WTC11 (cell line): ENCODE data around the gene EFNA5. TPM values are rescaled to one million over a fixed set of nuclear protein-coding genes. Genes with fewer than 3 reads are reported as not detected.

ENCODE experiments used
- ATAC-seq: fragments of 200-7000 bp; cut with Tn5 transposase; 2 replicates; pipeline ENCODE4 v1.10.0; 2021; ENCODE audit warnings: mild to moderate bottlenecking, moderate library complexity
- CTCF ChIA-PET: fragments of 300-600 bp; sonication (Branson Sonifier 250); formaldehyde crosslinking; loops from one replicate; lab custom pipeline; 2021; ENCODE audit warnings: antibody characterized with exemption; lab: Charles Lee
- POLR2A ChIA-PET: fragments of 350-600 bp; sonication (Branson Sonifier 250); formaldehyde crosslinking; loops from one replicate; lab custom pipeline; 2021; ENCODE audit warnings: antibody characterized with exemption; lab: Charles Lee
- DNase-seq: peaks from one replicate; pipeline ENCODE4 v3.0.0; 2021; ENCODE audit warnings: low spot score
- H3K27ac Mint-ChIP-seq: 2 replicates; pipeline ENCODE4 v1.8.0; 2021; ENCODE audit warnings: mixed read lengths
- H3K27me3 Mint-ChIP-seq: 2 replicates; pipeline ENCODE4 v1.8.0; 2021; ENCODE audit warnings: low read depth, mild to moderate bottlenecking, moderate library complexity, mixed read lengths
- H3K36me3 Mint-ChIP-seq: 2 replicates; pipeline ENCODE4 v1.8.0; 2021; ENCODE audit warnings: mixed read lengths
- H3K4me1 Mint-ChIP-seq: 2 replicates; pipeline ENCODE4 v1.8.0; 2022; ENCODE audit warnings: mixed read lengths
- H3K4me3 Mint-ChIP-seq: 2 replicates; pipeline ENCODE4 v1.8.0; 2021; ENCODE audit warnings: mild to moderate bottlenecking, moderate library complexity, mixed read lengths
- H3K9me3 Mint-ChIP-seq: 2 replicates; pipeline ENCODE4 v1.8.0; 2021; ENCODE audit warnings: mixed read lengths
- ATF2 ChIP-seq: sonication (generic); formaldehyde crosslinking; IDR thresholded peaks from 2 replicates; pipeline ENCODE4 v1.8.1; 2022; ENCODE audit warnings: low read depth, missing genetic modification reagents, borderline replicate concordance
- EMX1 ChIP-seq: fragments of 250-450 bp; sonication (Bioruptor Pico); IDR thresholded peaks from 2 replicates; pipeline ENCODE4 v1.8.0; 2021; ENCODE audit warnings: mild to moderate bottlenecking
- ERG ChIP-seq: fragments of 250-450 bp; sonication (Bioruptor Pico); IDR thresholded peaks from 2 replicates; pipeline ENCODE4 v1.8.0; 2021; ENCODE audit warnings: mild to moderate bottlenecking
- FOXJ3 ChIP-seq: sonication (generic); formaldehyde crosslinking; IDR thresholded peaks from 2 replicates; pipeline ENCODE4 v1.9.0; 2021; ENCODE audit warnings: missing genetic modification reagents, mild to moderate bottlenecking, borderline replicate concordance
- IRF2 ChIP-seq: sonication (generic); formaldehyde crosslinking; IDR thresholded peaks from 2 replicates; pipeline ENCODE4 v1.8.0; 2022; ENCODE audit warnings: low read depth, missing genetic modification reagents, borderline replicate concordance
- JAZF1 ChIP-seq: fragments of 250-450 bp; sonication (Bioruptor Pico); IDR thresholded peaks from 2 replicates; pipeline ENCODE4 v1.9.0; 2021; ENCODE audit warnings: moderate library complexity, mild to moderate bottlenecking, inconsistent platforms
- MAX ChIP-seq: sonication (generic); formaldehyde crosslinking; IDR thresholded peaks from 2 replicates; pipeline ENCODE4 v1.8.0; 2022; ENCODE audit warnings: mild to moderate bottlenecking, missing genetic modification reagents
- MXD4 ChIP-seq: fragments of 250-450 bp; sonication (Bioruptor Pico); IDR thresholded peaks from 2 replicates; pipeline ENCODE4 v1.8.0; 2021; ENCODE audit warnings: mild to moderate bottlenecking, moderate library complexity, borderline replicate concordance
- NFYB ChIP-seq: sonication (generic); formaldehyde crosslinking; conservative IDR thresholded peaks from 2 replicates; pipeline ENCODE4 v1.8.0; 2022; ENCODE audit warnings: low read depth, missing genetic modification reagents
- PRRX2 ChIP-seq: fragments of 250-450 bp; sonication (Bioruptor Pico); IDR thresholded peaks from 2 replicates; pipeline ENCODE4 v1.8.0; 2021; ENCODE audit warnings: mild to moderate bottlenecking
- ZBTB21 ChIP-seq: sonication (generic); formaldehyde crosslinking; IDR thresholded peaks from 2 replicates; pipeline ENCODE4 v1.8.1; 2023; ENCODE audit warnings: mild to moderate bottlenecking, missing genetic modification reagents, borderline replicate concordance
- ZNF396 ChIP-seq: fragments of 250-450 bp; sonication (Bioruptor Pico); IDR thresholded peaks from 2 replicates; pipeline ENCODE4 v1.8.0; 2021; ENCODE audit warnings: mild to moderate bottlenecking, moderate library complexity, borderline replicate concordance
- ZNF416 ChIP-seq: fragments of 250-450 bp; sonication (Bioruptor Pico); IDR thresholded peaks from 2 replicates; pipeline ENCODE4 v1.9.0; 2021; ENCODE audit warnings: mild to moderate bottlenecking, inconsistent platforms
- total RNA-seq: library from RNA; stranded (reverse); gene quantifications from 3 replicates; pipeline ENCODE4 v1.2.3, GENCODE V29; 2021
- TF ChIP-seq, protein P1 (sequence below): sonication (generic); formaldehyde crosslinking; IDR thresholded peaks from 2 replicates; pipeline ENCODE4 v1.8.0; 2022; ENCODE audit warnings: missing genetic modification reagents
- TF ChIP-seq, protein P2 (sequence below): fragments of 250-450 bp; sonication (Bioruptor Pico); IDR thresholded peaks from 2 replicates; pipeline ENCODE4 v1.9.0; 2021; ENCODE audit warnings: mild to moderate bottlenecking, borderline replicate concordance
- TF ChIP-seq, protein P3 (sequence below): sonication (generic); formaldehyde crosslinking; IDR thresholded peaks from 2 replicates; pipeline ENCODE4 v1.8.1; 2022; ENCODE audit warnings: missing genetic modification reagents, borderline replicate concordance
- TF ChIP-seq, protein P4 (sequence below): sonication (generic); formaldehyde crosslinking; IDR thresholded peaks from 2 replicates; pipeline ENCODE4 v1.8.1; 2023; ENCODE audit warnings: mild to moderate bottlenecking, missing genetic modification reagents, moderate library complexity

EFNA5 gene
- total RNA-seq, 1 experiment from 2014 or later: 17.4 TPM

- TF ChIP-seq, protein P1, sequence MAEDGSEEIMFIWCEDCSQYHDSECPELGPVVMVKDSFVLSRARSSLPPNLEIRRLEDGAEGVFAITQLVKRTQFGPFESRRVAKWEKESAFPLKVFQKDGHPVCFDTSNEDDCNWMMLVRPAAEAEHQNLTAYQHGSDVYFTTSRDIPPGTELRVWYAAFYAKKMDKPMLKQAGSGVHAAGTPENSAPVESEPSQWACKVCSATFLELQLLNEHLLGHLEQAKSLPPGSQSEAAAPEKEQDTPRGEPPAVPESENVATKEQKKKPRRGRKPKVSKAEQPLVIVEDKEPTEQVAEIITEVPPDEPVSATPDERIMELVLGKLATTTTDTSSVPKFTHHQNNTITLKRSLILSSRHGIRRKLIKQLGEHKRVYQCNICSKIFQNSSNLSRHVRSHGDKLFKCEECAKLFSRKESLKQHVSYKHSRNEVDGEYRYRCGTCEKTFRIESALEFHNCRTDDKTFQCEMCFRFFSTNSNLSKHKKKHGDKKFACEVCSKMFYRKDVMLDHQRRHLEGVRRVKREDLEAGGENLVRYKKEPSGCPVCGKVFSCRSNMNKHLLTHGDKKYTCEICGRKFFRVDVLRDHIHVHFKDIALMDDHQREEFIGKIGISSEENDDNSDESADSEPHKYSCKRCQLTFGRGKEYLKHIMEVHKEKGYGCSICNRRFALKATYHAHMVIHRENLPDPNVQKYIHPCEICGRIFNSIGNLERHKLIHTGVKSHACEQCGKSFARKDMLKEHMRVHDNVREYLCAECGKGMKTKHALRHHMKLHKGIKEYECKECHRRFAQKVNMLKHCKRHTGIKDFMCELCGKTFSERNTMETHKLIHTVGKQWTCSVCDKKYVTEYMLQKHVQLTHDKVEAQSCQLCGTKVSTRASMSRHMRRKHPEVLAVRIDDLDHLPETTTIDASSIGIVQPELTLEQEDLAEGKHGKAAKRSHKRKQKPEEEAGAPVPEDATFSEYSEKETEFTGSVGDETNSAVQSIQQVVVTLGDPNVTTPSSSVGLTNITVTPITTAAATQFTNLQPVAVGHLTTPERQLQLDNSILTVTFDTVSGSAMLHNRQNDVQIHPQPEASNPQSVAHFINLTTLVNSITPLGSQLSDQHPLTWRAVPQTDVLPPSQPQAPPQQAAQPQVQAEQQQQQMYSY (CRISPR knock-in tag): no peak
Measured at GRCh38 chr5:107483231-107484024, 187.3 kb downstream of the EFNA5 start (continued).

GRCh38 chr5:107478068-107478641 is 192.6 kb downstream of the EFNA5 start:
- POLR2A ChIA-PET: no interaction called here

DNA sequence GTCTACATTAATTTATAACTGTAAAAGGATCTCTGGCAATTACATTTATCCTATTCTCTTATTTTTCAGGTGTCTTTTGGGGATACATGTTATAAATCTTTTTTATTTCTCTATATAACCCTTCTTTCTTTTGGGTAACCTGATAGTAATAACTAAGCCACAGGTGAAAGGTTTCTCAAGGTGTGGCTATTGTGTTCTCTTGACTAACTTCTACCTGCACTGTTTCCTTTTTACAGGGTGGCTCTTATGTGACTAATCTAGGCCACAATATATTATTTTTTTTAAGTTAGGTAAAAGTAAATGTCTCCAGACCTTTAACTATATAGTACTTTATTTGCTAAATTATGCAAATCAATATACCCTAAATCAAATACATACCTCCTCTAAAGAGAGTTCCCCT is 193.2 kb downstream of the EFNA5 start:
- ATAC-seq (no peak), DNase-seq (no peak)
- Mint-ChIP-seq H3K9me3 (no peaks in the 10 kb centered on the region), H3K4me3 (no peak overlapping the region), H3K27ac (no peak overlapping the region), H3K36me3 (no peaks in the 10 kb centered on the region), H3K4me1 (peaks cover 73% of the 10 kb centered on the region), H3K27me3 (no peaks in the 10 kb centered on the region; the same call in 1 of the 2 replicates)
- ChIA-PET CTCF (interaction anchor here (1.5 to 1.7 kb wide), 2 partner anchors 95 kb away, joined by 4 to 8 read pairs; no protein-coding TSS in a partner anchor), POLR2A (no interaction called here)
- TF ChIP-seq JAZF1 (no peak), PRRX2 (CRISPR knock-in tag) (no peak), ERG (no peak), ZNF396 (no peak), ZBTB21 (CRISPR knock-in tag) (no peak), MAX (CRISPR knock-in tag) (no peak), NFYB (CRISPR knock-in tag) (no peak)
- TF ChIP-seq, protein P2, sequence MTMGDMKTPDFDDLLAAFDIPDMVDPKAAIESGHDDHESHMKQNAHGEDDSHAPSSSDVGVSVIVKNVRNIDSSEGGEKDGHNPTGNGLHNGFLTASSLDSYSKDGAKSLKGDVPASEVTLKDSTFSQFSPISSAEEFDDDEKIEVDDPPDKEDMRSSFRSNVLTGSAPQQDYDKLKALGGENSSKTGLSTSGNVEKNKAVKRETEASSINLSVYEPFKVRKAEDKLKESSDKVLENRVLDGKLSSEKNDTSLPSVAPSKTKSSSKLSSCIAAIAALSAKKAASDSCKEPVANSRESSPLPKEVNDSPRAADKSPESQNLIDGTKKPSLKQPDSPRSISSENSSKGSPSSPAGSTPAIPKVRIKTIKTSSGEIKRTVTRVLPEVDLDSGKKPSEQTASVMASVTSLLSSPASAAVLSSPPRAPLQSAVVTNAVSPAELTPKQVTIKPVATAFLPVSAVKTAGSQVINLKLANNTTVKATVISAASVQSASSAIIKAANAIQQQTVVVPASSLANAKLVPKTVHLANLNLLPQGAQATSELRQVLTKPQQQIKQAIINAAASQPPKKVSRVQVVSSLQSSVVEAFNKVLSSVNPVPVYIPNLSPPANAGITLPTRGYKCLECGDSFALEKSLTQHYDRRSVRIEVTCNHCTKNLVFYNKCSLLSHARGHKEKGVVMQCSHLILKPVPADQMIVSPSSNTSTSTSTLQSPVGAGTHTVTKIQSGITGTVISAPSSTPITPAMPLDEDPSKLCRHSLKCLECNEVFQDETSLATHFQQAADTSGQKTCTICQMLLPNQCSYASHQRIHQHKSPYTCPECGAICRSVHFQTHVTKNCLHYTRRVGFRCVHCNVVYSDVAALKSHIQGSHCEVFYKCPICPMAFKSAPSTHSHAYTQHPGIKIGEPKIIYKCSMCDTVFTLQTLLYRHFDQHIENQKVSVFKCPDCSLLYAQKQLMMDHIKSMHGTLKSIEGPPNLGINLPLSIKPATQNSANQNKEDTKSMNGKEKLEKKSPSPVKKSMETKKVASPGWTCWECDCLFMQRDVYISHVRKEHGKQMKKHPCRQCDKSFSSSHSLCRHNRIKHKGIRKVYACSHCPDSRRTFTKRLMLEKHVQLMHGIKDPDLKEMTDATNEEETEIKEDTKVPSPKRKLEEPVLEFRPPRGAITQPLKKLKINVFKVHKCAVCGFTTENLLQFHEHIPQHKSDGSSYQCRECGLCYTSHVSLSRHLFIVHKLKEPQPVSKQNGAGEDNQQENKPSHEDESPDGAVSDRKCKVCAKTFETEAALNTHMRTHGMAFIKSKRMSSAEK (CRISPR knock-in tag): no peak
- TF ChIP-seq, protein P3, sequence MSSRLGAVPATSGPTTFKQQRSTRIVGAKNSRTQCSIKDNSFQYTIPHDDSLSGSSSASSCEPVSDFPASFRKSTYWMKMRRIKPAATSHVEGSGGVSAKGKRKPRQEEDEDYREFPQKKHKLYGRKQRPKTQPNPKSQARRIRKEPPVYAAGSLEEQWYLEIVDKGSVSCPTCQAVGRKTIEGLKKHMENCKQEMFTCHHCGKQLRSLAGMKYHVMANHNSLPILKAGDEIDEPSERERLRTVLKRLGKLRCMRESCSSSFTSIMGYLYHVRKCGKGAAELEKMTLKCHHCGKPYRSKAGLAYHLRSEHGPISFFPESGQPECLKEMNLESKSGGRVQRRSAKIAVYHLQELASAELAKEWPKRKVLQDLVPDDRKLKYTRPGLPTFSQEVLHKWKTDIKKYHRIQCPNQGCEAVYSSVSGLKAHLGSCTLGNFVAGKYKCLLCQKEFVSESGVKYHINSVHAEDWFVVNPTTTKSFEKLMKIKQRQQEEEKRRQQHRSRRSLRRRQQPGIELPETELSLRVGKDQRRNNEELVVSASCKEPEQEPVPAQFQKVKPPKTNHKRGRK (CRISPR knock-in tag): no peak

More at GRCh38 chr5:107478068-107478641, 192.6 kb downstream of the EFNA5 start:
- no peaks in the 10 kb centered on the region; the same call in 1 of the 2 replicates for H3K27me3 Mint-ChIP-seq
- no peaks in the 10 kb centered on the region for H3K9me3 Mint-ChIP-seq
- TF ChIP-seq JAZF1 (no peak), ATF2 (CRISPR knock-in tag) (no peak), IRF2 (no peak), ZNF416 (no peak), FOXJ3 (CRISPR knock-in tag) (no peak), MXD4 (no peak), EMX1 (CRISPR knock-in tag) (no peak), ZNF396 (no peak)
- TF ChIP-seq, protein P4, sequence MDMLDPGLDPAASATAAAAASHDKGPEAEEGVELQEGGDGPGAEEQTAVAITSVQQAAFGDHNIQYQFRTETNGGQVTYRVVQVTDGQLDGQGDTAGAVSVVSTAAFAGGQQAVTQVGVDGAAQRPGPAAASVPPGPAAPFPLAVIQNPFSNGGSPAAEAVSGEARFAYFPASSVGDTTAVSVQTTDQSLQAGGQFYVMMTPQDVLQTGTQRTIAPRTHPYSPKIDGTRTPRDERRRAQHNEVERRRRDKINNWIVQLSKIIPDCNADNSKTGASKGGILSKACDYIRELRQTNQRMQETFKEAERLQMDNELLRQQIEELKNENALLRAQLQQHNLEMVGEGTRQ (CRISPR knock-in tag): no peak
- TF ChIP-seq, all 79 proteins: peak for 0
- Mint-ChIP-seq H3K4me1 (peaks cover 69% of the 10 kb centered on the region), H3K36me3 (no peaks in the 10 kb centered on the region), H3K27ac (no peak overlapping the region), H3K4me3 (no peak overlapping the region)
- DNase-seq (no peak), ATAC-seq (peak; percentile 25)
- CTCF ChIA-PET: interaction anchor here (1.5 kb wide), 1 partner anchor 94 kb away, joined by 4 read pairs; no protein-coding TSS in a partner anchor
